Adrenal gland (tissue), 5 donors: ENCODE measurements around the gene COQ8B.

Experiments used
- POLR2A ChIP-seq, 2 donors: fragments of 450-650 bp; IDR thresholded peaks; one replicate each; pipeline ENCODE4 v1.6.1; 2017; ENCODE audit warnings: antibody characterized with exemption in 2 of 2, mild to moderate bottlenecking in 2 of 2, moderate library complexity in 1 of 2
- TF ChIP-seq, protein P1 (sequence below), 6 experiments: fragments of 450-650 bp in 4 of 6; fragments of 200-600 bp in 2 of 6; sonication (generic) in 1 of 6; IDR thresholded peaks; 1 replicate in 5 of 6; 2 replicates in 1 of 6; pipeline versions ENCODE4 v1.5.1 to v1.8.0; 2016 to 2021; ENCODE audit warnings: antibody characterized with exemption in 6 of 6, mild to moderate bottlenecking in 2 of 6, moderate library complexity in 1 of 6
- donor health status: DM: no; HTN: no; CAD: no.

DNA sequence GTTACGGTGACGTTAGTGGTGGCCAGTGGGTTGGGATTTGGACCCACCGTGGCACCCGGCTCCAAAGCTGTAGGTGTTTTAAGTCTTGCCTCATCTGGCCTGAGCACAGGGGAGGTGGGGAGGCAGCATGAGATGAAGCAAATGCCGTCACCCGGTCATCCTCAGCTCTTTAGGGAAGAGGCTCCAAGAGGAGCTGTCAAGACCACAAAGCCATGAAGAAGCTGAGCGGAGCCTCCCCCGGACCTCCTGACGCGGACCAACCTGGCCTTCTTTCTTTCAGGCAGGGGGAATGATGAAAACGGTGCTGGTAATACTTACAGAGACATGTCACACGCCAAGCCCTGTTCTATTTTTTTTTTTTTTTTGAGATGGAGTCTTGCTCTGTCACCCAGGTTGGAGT, 26.2 kb upstream of the COQ8B start:
- TF ChIP-seq POLR2A (IDR thresholded peaks at IDR 0.05) = no peak
- TF ChIP-seq, protein P1, sequence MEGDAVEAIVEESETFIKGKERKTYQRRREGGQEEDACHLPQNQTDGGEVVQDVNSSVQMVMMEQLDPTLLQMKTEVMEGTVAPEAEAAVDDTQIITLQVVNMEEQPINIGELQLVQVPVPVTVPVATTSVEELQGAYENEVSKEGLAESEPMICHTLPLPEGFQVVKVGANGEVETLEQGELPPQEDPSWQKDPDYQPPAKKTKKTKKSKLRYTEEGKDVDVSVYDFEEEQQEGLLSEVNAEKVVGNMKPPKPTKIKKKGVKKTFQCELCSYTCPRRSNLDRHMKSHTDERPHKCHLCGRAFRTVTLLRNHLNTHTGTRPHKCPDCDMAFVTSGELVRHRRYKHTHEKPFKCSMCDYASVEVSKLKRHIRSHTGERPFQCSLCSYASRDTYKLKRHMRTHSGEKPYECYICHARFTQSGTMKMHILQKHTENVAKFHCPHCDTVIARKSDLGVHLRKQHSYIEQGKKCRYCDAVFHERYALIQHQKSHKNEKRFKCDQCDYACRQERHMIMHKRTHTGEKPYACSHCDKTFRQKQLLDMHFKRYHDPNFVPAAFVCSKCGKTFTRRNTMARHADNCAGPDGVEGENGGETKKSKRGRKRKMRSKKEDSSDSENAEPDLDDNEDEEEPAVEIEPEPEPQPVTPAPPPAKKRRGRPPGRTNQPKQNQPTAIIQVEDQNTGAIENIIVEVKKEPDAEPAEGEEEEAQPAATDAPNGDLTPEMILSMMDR (IDR thresholded peaks at IDR 0.05) = no peak
